GM23248 (cell line): ENCODE data around the gene MAP3K4.

Source experiments
- EZH2 ChIP-seq: fragments of 200-600 bp; sonication (generic); IDR thresholded peaks from 2 replicates; pipeline ENCODE4 v1.6.1; 2018; ENCODE audit warnings: antibody characterized with exemption, mild to moderate bottlenecking; ENCODE audit not compliant: insufficient read depth, poor library complexity, severe bottlenecking
- EZH2phosphoT487 ChIP-seq: fragments of 200-600 bp; sonication (generic); IDR thresholded peaks from 2 replicates; pipeline ENCODE4 v1.6.1; 2018; ENCODE audit warnings: antibody characterized with exemption, moderate library complexity, mild to moderate bottlenecking, low read depth; ENCODE audit not compliant: insufficient read depth

DNA sequence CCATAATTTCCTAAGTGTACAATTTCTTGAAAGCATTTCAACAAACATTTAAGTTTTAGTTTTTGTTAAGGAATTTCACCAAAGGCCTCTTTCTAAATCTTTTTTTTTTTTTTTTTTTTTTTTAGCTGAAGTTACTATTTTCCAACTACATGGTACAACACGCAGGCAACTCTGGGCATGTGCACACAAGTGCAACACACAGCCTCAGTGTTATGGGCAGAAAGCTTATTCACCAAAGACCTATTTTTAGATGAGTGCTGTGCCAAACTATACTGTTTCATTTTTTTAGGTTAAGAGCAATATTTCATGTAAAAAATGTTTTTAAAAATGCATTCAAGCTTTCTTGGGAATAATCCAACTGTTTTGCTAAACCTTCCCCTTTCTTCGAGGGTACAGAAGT lies 42.0 kb upstream of the MAP3K4 start:
- no peak for TF ChIP-seq EZH2
- no peak for TF ChIP-seq EZH2phosphoT487
